TTC549 (cell line): ENCODE measurements around the gene ATRIP.

Experiments
- FAIRE-seq: peaks from 2 replicates; lab custom pipeline; 2012; peaks lifted over from hg19 to GRCh38; lab: Jason Lieb, UNC

ATRIP gene

GRCh38 chr3:48504051-48504946 is 57.8 kb downstream of the ATRIP start, which contains the start of gene SHISA5:
Gene SHISA5 (minus strand): TSS chr3:48504174. CDS start chr3:48504094, 80 bp downstream.
- no peak for FAIRE-seq

- no peak for FAIRE-seq
These were observed 58.6 kb downstream of the ATRIP start for GRCh38 chr3:48505146-48505545.

- FAIRE-seq = no peak
These were observed 59.5 kb downstream of the ATRIP start for GRCh38 chr3:48505968-48506504.

GRCh38 chr3:48507256-48508061 is 60.9 kb downstream of the ATRIP start:
- FAIRE-seq = no peak

- no peak for FAIRE-seq
These were observed 65.0 kb downstream of the ATRIP start for GRCh38 chr3:48511551-48511950.

GRCh38 chr3:48514431-48515227 is 68.1 kb downstream of the ATRIP start:
- FAIRE-seq = no peak
